Endothelial cell of hepatic sinusoid (primary cell): ENCODE measurements around the gene KLHL9.

ENCODE experiments used
- in situ Hi-C: cut with HindIII; loops from 2 replicates; pipeline ENCODE4 v1.10.0; 2017; ENCODE audit warnings: low sequenced_read_pairs

Gene KLHL9

DNA sequence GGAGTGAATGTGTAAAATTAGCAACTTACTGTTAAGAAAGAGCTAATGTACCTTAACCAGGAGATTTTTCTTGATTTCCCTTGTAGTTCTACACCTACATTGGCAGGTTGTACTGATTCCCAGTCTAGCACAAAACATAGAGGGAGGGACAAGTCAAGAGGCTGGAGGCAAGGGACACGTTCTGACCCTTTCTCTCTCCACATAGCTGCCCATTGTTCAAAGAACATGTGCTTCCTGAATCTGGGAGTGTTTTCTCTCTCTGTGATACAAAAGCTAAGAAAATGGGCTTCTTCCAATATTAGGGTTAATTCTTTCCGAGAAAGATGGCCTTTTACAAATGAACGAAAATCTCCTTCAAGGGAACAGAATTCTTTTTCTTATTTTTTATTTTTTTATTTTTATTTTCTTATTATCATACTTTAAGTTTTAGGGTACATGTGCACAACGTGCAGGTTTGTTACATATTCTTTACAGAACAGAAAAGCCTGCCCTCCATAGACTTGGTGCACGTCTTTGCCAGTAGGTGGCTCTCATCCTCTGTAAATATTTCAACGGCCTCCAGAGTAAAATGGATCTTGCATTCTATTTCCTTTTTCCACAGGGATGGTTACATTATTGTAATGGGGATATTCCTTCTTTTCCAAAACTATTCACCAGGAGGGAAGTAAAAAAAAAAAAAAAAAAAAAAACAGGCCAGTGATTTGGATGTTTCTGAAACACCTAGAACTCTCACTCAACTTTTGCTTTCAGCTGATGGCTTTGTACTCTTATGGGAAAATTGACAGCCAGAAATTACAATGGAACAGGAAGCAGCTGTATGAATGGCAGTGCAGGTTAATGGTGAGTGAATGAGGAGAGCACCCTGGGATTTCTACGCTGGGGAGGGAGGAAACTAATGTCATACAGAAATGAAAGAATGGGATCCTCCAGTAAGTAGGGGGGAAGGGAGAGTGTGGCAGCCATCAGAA is 17.0 kb downstream of the KLHL9 start:
- in situ Hi-C loops = no loop called here

- in situ Hi-C loops = no loop called here
Measured at GRCh38 chr9:21316860-21317259, 18.3 kb downstream of the KLHL9 start.

GRCh38 chr9:21316032-21316842 is 19.0 kb downstream of the KLHL9 start:
- in situ Hi-C loops = no loop called here

- in situ Hi-C loops = no loop called here
Measured at GRCh38 chr9:21314152-21314551, 21.1 kb downstream of the KLHL9 start.

GRCh38 chr9:21311889-21312288 is 23.3 kb downstream of the KLHL9 start:
- in situ Hi-C loops = no loop called here

- in situ Hi-C loops = no loop called here
Measured at GRCh38 chr9:21305213-21305612, 30.0 kb downstream of the KLHL9 start, which contains the start of gene IFNA5. TSS of gene IFNA5 (minus strand) at chr9:21305313. CDS start at chr9:21305256, 57 bp downstream.

- in situ Hi-C loops = no loop called here
Measured at GRCh38 chr9:21295992-21296391, 39.2 kb downstream of the KLHL9 start.

DNA sequence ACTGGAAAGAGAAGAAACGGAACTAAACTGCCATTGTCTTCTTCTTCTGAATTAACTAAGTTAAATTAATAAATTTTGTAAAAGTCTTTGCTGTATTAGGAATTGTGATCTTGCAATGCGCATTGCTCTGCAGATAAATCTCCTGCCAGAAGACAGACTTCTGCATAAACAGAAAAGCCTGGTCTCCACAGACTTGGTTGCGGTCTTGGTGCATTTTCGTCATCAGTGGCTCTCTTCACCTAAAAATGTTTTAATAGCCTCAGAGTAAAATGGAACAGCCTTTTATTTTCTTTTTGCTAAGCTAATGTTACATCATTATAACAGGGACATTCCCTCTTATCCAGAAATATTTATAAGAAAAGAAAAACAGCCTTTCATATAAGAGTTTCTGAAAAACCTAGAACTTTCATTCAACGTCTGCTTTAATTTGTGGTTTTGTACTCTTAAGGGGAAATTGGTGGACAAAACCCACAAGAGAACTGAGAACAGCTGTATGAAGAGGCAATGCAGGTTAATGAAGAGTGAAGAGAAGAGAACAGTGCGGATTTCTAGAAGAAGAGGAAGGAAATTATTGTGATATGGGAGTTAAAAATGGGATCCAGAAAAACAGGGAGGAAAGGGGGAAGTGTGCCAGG is 40.2 kb downstream of the KLHL9 start:
- in situ Hi-C loops = no loop called here

- in situ Hi-C loops = no loop called here
Measured at GRCh38 chr9:21294364-21294774, 40.8 kb downstream of the KLHL9 start.

- in situ Hi-C loops = no loop called here
Measured at GRCh38 chr9:21289848-21290247, 45.4 kb downstream of the KLHL9 start.

DNA sequence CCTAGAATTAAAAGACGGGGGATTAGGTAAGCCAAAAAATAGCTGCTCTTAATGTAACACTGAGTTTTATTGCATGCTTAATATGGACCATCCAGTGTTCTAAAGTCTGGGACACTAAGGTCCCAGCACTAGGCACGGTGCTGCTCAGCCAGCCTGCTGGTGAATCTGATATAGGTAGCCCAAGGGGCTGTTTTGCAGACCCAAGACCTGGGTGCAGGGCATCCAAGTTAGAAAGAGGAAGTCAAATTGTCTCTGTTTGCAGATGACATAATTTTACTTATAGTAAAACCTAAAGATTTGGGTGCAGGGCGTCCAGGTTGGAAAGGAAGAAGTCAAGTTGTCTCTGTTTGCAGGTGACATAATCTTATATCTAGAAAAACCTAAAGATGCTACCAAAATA is 47.9 kb downstream of the KLHL9 start:
- in situ Hi-C loops = no loop called here

DNA sequence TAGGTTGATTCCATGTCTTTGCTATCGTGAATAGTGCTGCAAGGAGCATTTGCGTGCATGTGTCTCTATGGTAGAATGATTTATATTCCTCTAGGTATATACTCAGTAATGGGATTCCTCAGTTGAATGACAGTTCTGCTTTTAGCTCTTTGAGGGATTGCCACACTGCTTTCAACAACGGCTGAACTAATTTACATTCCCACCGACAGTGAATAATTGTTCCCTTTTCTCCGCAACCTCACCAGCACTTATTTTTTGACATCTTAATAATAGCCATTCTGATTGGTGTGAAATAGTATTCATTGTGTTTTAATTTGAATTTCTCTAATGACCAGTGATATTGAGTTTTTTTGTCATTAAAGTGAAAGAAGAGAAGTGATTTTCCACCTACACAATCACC is 48.5 kb downstream of the KLHL9 start:
- in situ Hi-C loops = no loop called here

- in situ Hi-C loops = no loop called here
Measured at GRCh38 chr9:21286099-21286498, 49.1 kb downstream of the KLHL9 start.

- in situ Hi-C loops = no loop called here
Measured at GRCh38 chr9:21281275-21281674, 53.9 kb downstream of the KLHL9 start.
